Coronary artery (tissue), 2 donors: ENCODE measurements around the gene NPHP4.
A peak's percentile ranks its signal among the peaks of the same experiment; 100 is the strongest.

Source experiments
- DNase-seq: peaks from one replicate; pipeline ENCODE4 v3.0.0-alpha.2; 2017; ENCODE audit warnings: low spot score
- H3K27ac ChIP-seq, 2 donors: fragments of 200-600 bp; sonication (generic); one replicate each; pipeline ENCODE4 v1.5.1; 2016 to 2019
- H3K4me3 ChIP-seq: fragments of 200-600 bp; sonication (generic); 2 replicates; pipeline ENCODE4 v1.5.1; 2016; ENCODE audit warnings: mild to moderate bottlenecking, moderate library complexity
- TF ChIP-seq, protein P1 (sequence below): fragments of 200-600 bp; sonication (generic); IDR thresholded peaks from one replicate; pipeline ENCODE4 v1.5.1; 2019; ENCODE audit warnings: antibody characterized with exemption

NPHP4 gene

DNA sequence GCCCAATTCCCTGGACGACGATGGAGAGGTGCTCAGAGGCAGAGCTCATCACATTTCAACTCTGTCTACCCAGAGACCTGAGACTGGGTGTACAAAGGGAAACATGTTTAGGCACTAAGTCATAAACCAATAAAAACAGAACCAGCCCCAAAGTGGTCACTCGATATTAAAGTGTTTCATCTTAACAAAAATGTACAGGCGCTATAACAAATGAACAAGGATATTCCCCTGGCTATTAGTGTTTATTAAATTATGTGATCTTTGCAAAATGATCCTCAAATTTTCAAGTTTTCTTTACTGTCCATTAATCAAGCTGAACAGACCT lies 43.6 kb downstream of the NPHP4 start:
- H3K27ac ChIP-seq: no peak overlapping the region
- no peak for DNase-seq
- TF ChIP-seq, protein P1, sequence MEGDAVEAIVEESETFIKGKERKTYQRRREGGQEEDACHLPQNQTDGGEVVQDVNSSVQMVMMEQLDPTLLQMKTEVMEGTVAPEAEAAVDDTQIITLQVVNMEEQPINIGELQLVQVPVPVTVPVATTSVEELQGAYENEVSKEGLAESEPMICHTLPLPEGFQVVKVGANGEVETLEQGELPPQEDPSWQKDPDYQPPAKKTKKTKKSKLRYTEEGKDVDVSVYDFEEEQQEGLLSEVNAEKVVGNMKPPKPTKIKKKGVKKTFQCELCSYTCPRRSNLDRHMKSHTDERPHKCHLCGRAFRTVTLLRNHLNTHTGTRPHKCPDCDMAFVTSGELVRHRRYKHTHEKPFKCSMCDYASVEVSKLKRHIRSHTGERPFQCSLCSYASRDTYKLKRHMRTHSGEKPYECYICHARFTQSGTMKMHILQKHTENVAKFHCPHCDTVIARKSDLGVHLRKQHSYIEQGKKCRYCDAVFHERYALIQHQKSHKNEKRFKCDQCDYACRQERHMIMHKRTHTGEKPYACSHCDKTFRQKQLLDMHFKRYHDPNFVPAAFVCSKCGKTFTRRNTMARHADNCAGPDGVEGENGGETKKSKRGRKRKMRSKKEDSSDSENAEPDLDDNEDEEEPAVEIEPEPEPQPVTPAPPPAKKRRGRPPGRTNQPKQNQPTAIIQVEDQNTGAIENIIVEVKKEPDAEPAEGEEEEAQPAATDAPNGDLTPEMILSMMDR: no peak
- no peak overlapping the region for H3K4me3 ChIP-seq

DNA sequence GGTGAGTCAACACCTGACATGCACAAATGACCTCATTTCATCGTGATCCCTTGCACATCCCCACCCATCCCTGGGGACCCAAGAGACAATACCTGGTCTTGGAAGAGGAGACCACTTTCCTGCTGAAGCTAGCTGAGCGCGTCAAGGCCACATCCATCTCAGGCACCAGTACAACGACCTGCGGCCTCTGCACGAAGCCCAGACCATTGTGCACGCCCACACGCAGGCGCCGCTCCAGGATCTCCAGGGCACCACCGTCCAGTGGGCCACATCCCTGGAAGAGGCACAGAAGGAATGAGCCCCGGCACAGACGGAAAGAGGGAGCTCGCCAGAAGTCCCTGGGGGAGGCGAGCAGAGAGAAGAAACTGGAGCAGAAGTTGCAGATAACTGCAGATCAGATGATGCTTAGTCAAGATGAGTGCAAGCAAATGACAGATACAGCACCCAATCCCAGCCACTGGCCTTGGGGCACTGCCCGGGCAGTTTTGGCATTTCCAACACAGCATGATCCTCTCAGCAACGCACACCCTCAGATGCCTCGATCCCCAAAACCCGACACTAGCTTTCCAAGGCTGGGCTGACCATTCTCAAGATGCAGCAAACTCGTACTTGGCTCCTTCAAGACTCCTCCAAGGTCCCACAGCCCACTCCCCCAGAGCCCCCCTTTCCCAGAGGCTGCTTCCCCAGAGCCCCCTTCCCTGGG lies 44.1 kb downstream of the NPHP4 start:
- no peak overlapping the region for H3K27ac ChIP-seq
- TF ChIP-seq, protein P1: no peak
- peak; percentile 40 for DNase-seq
- no peak overlapping the region for H3K4me3 ChIP-seq

DNA sequence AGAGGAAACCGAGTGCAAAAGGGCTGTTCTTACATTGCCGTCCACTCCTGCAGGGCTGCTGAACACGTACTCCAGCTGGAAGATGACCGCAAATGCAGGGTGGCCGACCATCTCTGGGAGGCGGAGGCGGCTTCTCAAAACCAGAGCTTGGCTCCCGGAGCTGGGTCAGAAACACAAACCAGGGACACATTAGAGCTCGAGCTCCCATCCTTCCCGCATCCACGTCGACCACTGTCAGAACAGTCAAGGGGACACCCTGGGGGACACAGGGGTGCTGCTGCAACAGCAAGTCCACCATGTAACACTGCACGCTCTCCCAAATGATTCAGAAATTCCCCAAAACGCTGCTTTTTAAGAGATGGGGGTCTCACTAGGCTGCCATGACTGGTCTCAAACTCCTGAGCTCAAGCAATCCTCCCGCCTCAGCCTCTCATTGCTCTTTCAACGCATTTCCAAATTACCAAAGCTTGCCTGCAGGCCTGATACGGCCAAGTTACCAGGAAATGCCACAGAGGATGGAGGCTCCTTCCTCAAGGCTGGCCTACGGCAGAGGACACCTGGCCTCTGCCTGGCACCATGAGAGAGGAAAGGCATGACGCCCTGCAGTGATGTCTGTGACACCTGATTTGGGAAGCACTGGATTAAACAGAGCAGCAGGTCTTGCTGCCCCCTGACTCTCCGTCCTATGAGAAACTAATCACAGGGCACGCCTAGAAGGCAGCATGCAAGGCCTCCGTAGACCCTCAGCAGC lies 45.0 kb downstream of the NPHP4 start:
- TF ChIP-seq, protein P1: no peak
- peak; percentile 47 for DNase-seq
- no peak overlapping the region for H3K27ac ChIP-seq
- no peak overlapping the region for H3K4me3 ChIP-seq

DNA sequence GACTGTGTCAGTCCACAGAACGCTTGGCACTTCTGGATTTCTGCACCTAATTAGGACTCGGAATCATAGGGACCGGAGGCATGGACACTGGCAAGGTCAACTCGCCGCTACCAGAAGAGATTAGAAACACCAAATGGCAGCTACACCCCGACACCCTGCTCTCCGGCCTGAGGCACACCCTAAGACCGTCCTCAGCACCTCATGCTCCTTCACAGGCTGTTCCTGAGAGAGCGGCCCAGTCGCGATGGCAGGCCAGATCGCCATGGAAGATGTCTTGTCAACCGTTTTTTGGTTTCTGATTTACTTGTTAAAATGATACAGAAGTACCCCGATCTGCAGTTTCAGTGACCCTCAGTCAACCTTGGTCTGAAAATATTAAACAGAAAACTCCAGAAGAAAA lies 46.8 kb downstream of the NPHP4 start:
- DNase-seq: peak; percentile 65
- Histone ChIP-seq H3K4me3 (no peak overlapping the region), H3K27ac (no peak overlapping the region)
- TF ChIP-seq, protein P1: no peak

DNA sequence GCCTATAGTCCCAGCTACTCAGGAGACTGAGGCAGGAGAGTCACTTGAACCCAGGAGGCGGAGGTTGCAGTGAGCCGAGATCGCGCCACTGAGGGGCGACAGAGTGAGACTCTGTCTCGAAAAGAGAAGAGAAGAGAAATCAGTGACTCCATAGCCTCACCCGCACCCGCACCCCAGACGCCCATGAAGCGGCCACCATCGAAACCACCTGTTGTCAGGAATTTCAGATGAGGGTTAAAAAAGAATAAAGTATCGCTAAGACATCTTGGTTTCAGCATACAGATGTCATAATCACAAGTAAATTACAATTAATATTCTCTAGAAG lies 47.4 kb downstream of the NPHP4 start:
- DNase-seq: no peak
- TF ChIP-seq, protein P1: no peak
- H3K27ac ChIP-seq: no peak overlapping the region
- no peak overlapping the region for H3K4me3 ChIP-seq

DNA sequence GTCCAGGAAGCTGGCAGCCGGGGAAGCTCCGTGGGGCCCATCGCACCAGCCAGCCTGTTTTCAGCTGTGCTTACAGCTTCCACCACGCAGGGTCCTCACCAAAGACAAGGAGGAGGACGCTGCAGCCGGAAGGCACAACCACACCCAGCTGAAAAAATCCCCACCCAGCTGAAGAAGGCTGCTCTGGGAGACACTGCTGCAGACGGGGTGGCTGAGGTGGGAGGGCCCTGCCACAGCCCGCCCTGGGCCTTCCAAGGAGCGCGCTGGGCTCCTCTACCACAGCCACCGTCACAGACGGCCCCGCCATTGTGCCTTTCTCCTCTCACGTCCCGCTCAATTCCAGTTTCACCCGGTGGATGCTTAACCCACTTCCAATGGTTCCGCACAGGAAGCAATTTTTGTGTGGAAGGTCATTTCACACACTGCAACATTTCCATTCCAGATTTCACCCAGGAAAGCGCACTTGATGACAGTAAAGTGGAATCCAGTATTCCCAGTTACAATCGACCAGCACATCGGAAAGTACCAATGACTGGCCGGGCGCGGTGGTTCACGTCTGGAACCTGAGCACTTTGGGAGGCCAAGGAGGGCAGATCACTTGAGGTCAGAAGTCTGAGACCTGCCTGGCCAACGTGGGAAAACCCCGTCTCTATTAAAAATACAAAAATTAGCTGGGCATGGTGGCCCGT lies 47.9 kb downstream of the NPHP4 start:
- no peak overlapping the region for H3K4me3 ChIP-seq
- peak; percentile 35 for DNase-seq
- TF ChIP-seq, protein P1: no peak
- H3K27ac ChIP-seq: no peak overlapping the region
